Panc1 (cell line): Measurements from ENCODE around the gene TSHZ2.

Experiments
- CTCF ChIP-seq: fragments of 450-650 bp; IDR thresholded peaks from 2 replicates; pipeline ENCODE4 v1.5.1; 2017; ENCODE audit warnings: mild to moderate bottlenecking
- POLR2AphosphoS5 ChIP-seq: IDR thresholded peaks from 2 replicates; pipeline ENCODE4 v1.6.1; 2012; ENCODE audit warnings: mild to moderate bottlenecking, low read depth, low read length, moderate library complexity
- REST ChIP-seq, 2 experiments: IDR thresholded peaks; 2 replicates each; pipeline ENCODE4 v1.6.1; 2011 to 2012; ENCODE audit warnings: low read depth in 2 of 2, control low read depth in 1 of 2, low read length in 1 of 2, mild to moderate bottlenecking in 1 of 2, moderate library complexity in 1 of 2; ENCODE audit not compliant: insufficient read depth in 1 of 2
- SIN3A ChIP-seq: IDR thresholded peaks from 2 replicates; pipeline ENCODE4 v1.6.1; 2012; ENCODE audit warnings: low read depth, mild to moderate bottlenecking, low read length, moderate library complexity, borderline replicate concordance; ENCODE audit not compliant: insufficient read depth
- TCF7L2 ChIP-seq: IDR thresholded peaks from 2 replicates; pipeline ENCODE4 v1.6.1; 2011; ENCODE audit warnings: mild to moderate bottlenecking, low read depth, low read length, inconsistent platforms

GRCh38 chr20:53099856-53100255 is 127.7 kb downstream of the TSHZ2 start:
- TF ChIP-seq POLR2AphosphoS5 (no peak), CTCF (no peak), SIN3A (no peak), REST (IDR thresholded peaks at IDR 0.05; ENCODE audit: insufficient read depth in 1 of 2, low read depth in 2 of 2, low read length in 1 of 2) (no peak), TCF7L2 (no peak)
